ENCODE results near the gene ABCC12.

ABCC12 gene

GRCh38 chr16:48201515-48202201, 45.9 kb upstream of the ABCC12 start:
- no peaks in the 10 kb centered on the region for H3K9me3 ChIP-seq (ENCODE audit: control insufficient read depth, low read length)
- no peaks in the 10 kb centered on the region for H3K4me1 ChIP-seq (ENCODE audit: control insufficient read depth, insufficient read depth, low read depth, low read length)
- peaks cover 4 to 12% of the 10 kb centered on the region in 2 experiments for H3K27me3 ChIP-seq (ENCODE audit: control insufficient read depth in 1 of 2, insufficient read depth in 1 of 2, low read length in 2 of 2)
- no peak overlapping the region for H3K4ac ChIP-seq (ENCODE audit: low read depth in 1 of 2, low read length in 2 of 2)
- no peak for DNase-seq
- 90% methylated on average over 6 of the region's 6 CpGs for WGBS
- no peak overlapping the region for H4K8ac ChIP-seq (ENCODE audit: low read length)
- H4K91ac ChIP-seq (ENCODE audit: low read length) = no peak overlapping the region
- no peak overlapping the region for H3K9ac ChIP-seq (ENCODE audit: low read length)
- no peak overlapping the region for H2AK5ac ChIP-seq (ENCODE audit: low read length, severe bottlenecking)
- H2BK5ac ChIP-seq (ENCODE audit: low read depth, low read length, poor library complexity, severe bottlenecking) = no peak overlapping the region
- H3K36me3 ChIP-seq (ENCODE audit: control insufficient read depth in 1 of 2, insufficient read depth in 2 of 2, low read depth in 1 of 2, low read length in 2 of 2) = no peaks in the 10 kb centered on the region
- H3K14ac ChIP-seq (ENCODE audit: low read length in 2 of 2) = no peak overlapping the region
- H2AFZ ChIP-seq (ENCODE audit: low read depth, low read length) = no peak overlapping the region
- H3K79me1 ChIP-seq (replicated peaks; ENCODE audit: low read length, poor library complexity, severe bottlenecking) = no peaks in the 10 kb centered on the region
- H3K23ac ChIP-seq (ENCODE audit: low read length in 2 of 2) = no peak overlapping the region
- H3K27ac ChIP-seq (ENCODE audit: low read length, poor library complexity, severe bottlenecking) = no peak overlapping the region
- no peak overlapping the region for H2BK15ac ChIP-seq (ENCODE audit: low read depth, poor library complexity, severe bottlenecking)
- H3K4me2 ChIP-seq (ENCODE audit: low read length, poor library complexity, severe bottlenecking) = no peak overlapping the region
- H2BK12ac ChIP-seq (ENCODE audit: low read length in 2 of 2) = no peak overlapping the region
- H3K18ac ChIP-seq (ENCODE audit: low read depth in 1 of 2, low read length in 2 of 2) = no peak overlapping the region
- H2BK120ac ChIP-seq (ENCODE audit: low read depth, low read length) = no peak overlapping the region
- H3K4me3 ChIP-seq (ENCODE audit: insufficient read depth in 1 of 2, low read depth in 1 of 2, low read length in 2 of 2) = no peak overlapping the region

GRCh38 chr16:48197294-48197693, 41.5 kb upstream of the ABCC12 start:
- no peak overlapping the region for H2BK120ac ChIP-seq (ENCODE audit: low read depth, low read length)
- WGBS = 91% methylated on average over 3 of the region's 3 CpGs
- no peak overlapping the region for H4K91ac ChIP-seq (ENCODE audit: low read length)
- no peaks in the 10 kb centered on the region for H3K9me3 ChIP-seq (ENCODE audit: control insufficient read depth, low read length)
- H3K4me3 ChIP-seq (ENCODE audit: insufficient read depth in 1 of 2, low read depth in 1 of 2, low read length in 2 of 2) = no peak overlapping the region
- H3K9ac ChIP-seq (ENCODE audit: low read length) = no peak overlapping the region
- H3K27ac ChIP-seq (ENCODE audit: low read length, poor library complexity, severe bottlenecking) = no peak overlapping the region
- H4K8ac ChIP-seq (ENCODE audit: low read length) = no peak overlapping the region
- peaks cover 0 to 8% of the 10 kb centered on the region in 2 experiments for H3K27me3 ChIP-seq (ENCODE audit: control insufficient read depth in 1 of 2, insufficient read depth in 1 of 2, low read length in 2 of 2)
- H2AFZ ChIP-seq (ENCODE audit: low read depth, low read length) = no peak overlapping the region
- H2BK5ac ChIP-seq (ENCODE audit: low read depth, low read length, poor library complexity, severe bottlenecking) = no peak overlapping the region
- H2BK15ac ChIP-seq (ENCODE audit: low read depth, poor library complexity, severe bottlenecking) = no peak overlapping the region
- no peak overlapping the region for H2BK12ac ChIP-seq (ENCODE audit: low read length in 2 of 2)
- H3K14ac ChIP-seq (ENCODE audit: low read length in 2 of 2) = no peak overlapping the region
- no peak overlapping the region for H3K4ac ChIP-seq (ENCODE audit: low read depth in 1 of 2, low read length in 2 of 2)
- no peak overlapping the region for H3K4me2 ChIP-seq (ENCODE audit: low read length, poor library complexity, severe bottlenecking)
- no peaks in the 10 kb centered on the region for H3K79me1 ChIP-seq (replicated peaks; ENCODE audit: low read length, poor library complexity, severe bottlenecking)
- peaks cover 2% of the 10 kb centered on the region for H3K4me1 ChIP-seq (ENCODE audit: control insufficient read depth, insufficient read depth, low read depth, low read length)
- no peak overlapping the region for H3K18ac ChIP-seq (ENCODE audit: low read depth in 1 of 2, low read length in 2 of 2)
- DNase-seq = no peak
- H3K23ac ChIP-seq (ENCODE audit: low read length in 2 of 2) = no peak overlapping the region
- H3K36me3 ChIP-seq (ENCODE audit: control insufficient read depth in 1 of 2, insufficient read depth in 2 of 2, low read depth in 1 of 2, low read length in 2 of 2) = no peaks in the 10 kb centered on the region
- H2AK5ac ChIP-seq (ENCODE audit: low read length, severe bottlenecking) = no peak overlapping the region

- peaks cover 3 to 10% of the 10 kb centered on the region in 2 experiments for H3K27me3 ChIP-seq (ENCODE audit: control insufficient read depth in 1 of 2, insufficient read depth in 1 of 2, low read length in 2 of 2)
- no peak overlapping the region for H3K14ac ChIP-seq (ENCODE audit: low read length in 2 of 2)
- H2BK120ac ChIP-seq (ENCODE audit: low read depth, low read length) = no peak overlapping the region
- 82% methylated on average over 1 of the region's 5 CpGs for WGBS
- H2BK5ac ChIP-seq (ENCODE audit: low read depth, low read length, poor library complexity, severe bottlenecking) = no peak overlapping the region
- H2AFZ ChIP-seq (ENCODE audit: low read depth, low read length) = no peak overlapping the region
- no peaks in the 10 kb centered on the region for H3K36me3 ChIP-seq (ENCODE audit: control insufficient read depth in 1 of 2, insufficient read depth in 2 of 2, low read depth in 1 of 2, low read length in 2 of 2)
- H3K27ac ChIP-seq (ENCODE audit: low read length, poor library complexity, severe bottlenecking) = no peak overlapping the region
- DNase-seq = peak; percentile 29
- no peak overlapping the region for H3K4me2 ChIP-seq (ENCODE audit: low read length, poor library complexity, severe bottlenecking)
- H2BK15ac ChIP-seq (ENCODE audit: low read depth, poor library complexity, severe bottlenecking) = no peak overlapping the region
- no peaks in the 10 kb centered on the region for H3K9me3 ChIP-seq (ENCODE audit: control insufficient read depth, low read length)
- H3K4ac ChIP-seq (ENCODE audit: low read depth in 1 of 2, low read length in 2 of 2) = no peak overlapping the region
- H3K23ac ChIP-seq (ENCODE audit: low read length in 2 of 2) = no peak overlapping the region
- no peaks in the 10 kb centered on the region for H3K79me1 ChIP-seq (replicated peaks; ENCODE audit: low read length, poor library complexity, severe bottlenecking)
- peaks cover 2% of the 10 kb centered on the region for H3K4me1 ChIP-seq (ENCODE audit: control insufficient read depth, insufficient read depth, low read depth, low read length)
- no peak overlapping the region for H2AK5ac ChIP-seq (ENCODE audit: low read length, severe bottlenecking)
- no peak overlapping the region for H3K18ac ChIP-seq (ENCODE audit: low read depth in 1 of 2, low read length in 2 of 2)
- H3K4me3 ChIP-seq (ENCODE audit: insufficient read depth in 1 of 2, low read depth in 1 of 2, low read length in 2 of 2) = no peak overlapping the region
- no peak overlapping the region for H2BK12ac ChIP-seq (ENCODE audit: low read length in 2 of 2)
- no peak overlapping the region for H4K8ac ChIP-seq (ENCODE audit: low read length)
- no peak overlapping the region for H3K9ac ChIP-seq (ENCODE audit: low read length)
- no peak overlapping the region for H4K91ac ChIP-seq (ENCODE audit: low read length)
Measured at GRCh38 chr16:48194828-48195556, 39.2 kb upstream of the ABCC12 start.

DNA sequence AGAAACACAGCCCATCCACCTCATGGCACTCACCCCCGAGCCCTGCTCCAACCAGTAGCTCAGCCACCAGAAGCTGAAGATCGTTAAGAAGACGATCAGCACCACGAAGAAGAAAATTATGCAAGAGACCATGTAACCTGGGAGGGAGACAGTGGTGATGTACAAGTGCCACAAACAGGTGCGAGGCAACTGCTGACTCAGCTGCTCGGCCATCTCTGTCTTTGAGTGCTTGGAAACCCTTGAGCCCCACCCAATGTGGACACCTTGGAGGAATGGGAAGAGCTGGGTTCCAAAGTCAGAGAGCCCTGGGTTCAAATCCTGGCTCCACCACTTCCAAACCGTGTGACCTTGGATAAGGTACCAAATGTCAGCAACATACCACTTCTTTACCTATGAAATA, 38.1 kb upstream of the ABCC12 start:
- Histone ChIP-seq H4K91ac (ENCODE audit: low read length) (no peak overlapping the region), H2BK15ac (ENCODE audit: low read depth, poor library complexity, severe bottlenecking) (no peak overlapping the region), H3K79me1 (replicated peaks; ENCODE audit: low read length, poor library complexity, severe bottlenecking) (no peaks in the 10 kb centered on the region), H2BK12ac (ENCODE audit: low read length in 2 of 2) (no peak overlapping the region), H3K4me3 (ENCODE audit: insufficient read depth in 1 of 2, low read depth in 1 of 2, low read length in 2 of 2) (no peak overlapping the region), H3K23ac (ENCODE audit: low read length in 2 of 2) (no peak overlapping the region), H3K9me3 (ENCODE audit: control insufficient read depth, low read length) (no peaks in the 10 kb centered on the region), H2BK120ac (ENCODE audit: low read depth, low read length) (no peak overlapping the region), H3K18ac (ENCODE audit: low read depth in 1 of 2, low read length in 2 of 2) (no peak overlapping the region), H2BK5ac (ENCODE audit: low read depth, low read length, poor library complexity, severe bottlenecking) (no peak overlapping the region), H3K4me2 (ENCODE audit: low read length, poor library complexity, severe bottlenecking) (no peak overlapping the region), H3K14ac (ENCODE audit: low read length in 2 of 2) (no peak overlapping the region), H3K4ac (ENCODE audit: low read depth in 1 of 2, low read length in 2 of 2) (no peak overlapping the region), H2AK5ac (ENCODE audit: low read length, severe bottlenecking) (no peak overlapping the region), H4K8ac (ENCODE audit: low read length) (no peak overlapping the region), H2AFZ (ENCODE audit: low read depth, low read length) (no peak overlapping the region), H3K9ac (ENCODE audit: low read length) (no peak overlapping the region), H3K27me3 (ENCODE audit: control insufficient read depth in 1 of 2, insufficient read depth in 1 of 2, low read length in 2 of 2) (peaks cover 8 to 14% of the 10 kb centered on the region in 2 experiments), H3K4me1 (ENCODE audit: control insufficient read depth, insufficient read depth, low read depth, low read length) (peaks cover 2% of the 10 kb centered on the region), H3K27ac (ENCODE audit: low read length, poor library complexity, severe bottlenecking) (no peak overlapping the region), H3K36me3 (ENCODE audit: control insufficient read depth in 1 of 2, insufficient read depth in 2 of 2, low read depth in 1 of 2, low read length in 2 of 2) (no peaks in the 10 kb centered on the region)
- WGBS = 77% methylated on average over 6 of the region's 7 CpGs
- DNase-seq = no peak

Data from mesenchymal stem cell (in vitro differentiated cells and primary cell).